ENCODE data around the gene MMEL1.
A peak's percentile ranks its signal among the peaks of the same experiment; 100 is the strongest.

The MMEL1 gene

DNA sequence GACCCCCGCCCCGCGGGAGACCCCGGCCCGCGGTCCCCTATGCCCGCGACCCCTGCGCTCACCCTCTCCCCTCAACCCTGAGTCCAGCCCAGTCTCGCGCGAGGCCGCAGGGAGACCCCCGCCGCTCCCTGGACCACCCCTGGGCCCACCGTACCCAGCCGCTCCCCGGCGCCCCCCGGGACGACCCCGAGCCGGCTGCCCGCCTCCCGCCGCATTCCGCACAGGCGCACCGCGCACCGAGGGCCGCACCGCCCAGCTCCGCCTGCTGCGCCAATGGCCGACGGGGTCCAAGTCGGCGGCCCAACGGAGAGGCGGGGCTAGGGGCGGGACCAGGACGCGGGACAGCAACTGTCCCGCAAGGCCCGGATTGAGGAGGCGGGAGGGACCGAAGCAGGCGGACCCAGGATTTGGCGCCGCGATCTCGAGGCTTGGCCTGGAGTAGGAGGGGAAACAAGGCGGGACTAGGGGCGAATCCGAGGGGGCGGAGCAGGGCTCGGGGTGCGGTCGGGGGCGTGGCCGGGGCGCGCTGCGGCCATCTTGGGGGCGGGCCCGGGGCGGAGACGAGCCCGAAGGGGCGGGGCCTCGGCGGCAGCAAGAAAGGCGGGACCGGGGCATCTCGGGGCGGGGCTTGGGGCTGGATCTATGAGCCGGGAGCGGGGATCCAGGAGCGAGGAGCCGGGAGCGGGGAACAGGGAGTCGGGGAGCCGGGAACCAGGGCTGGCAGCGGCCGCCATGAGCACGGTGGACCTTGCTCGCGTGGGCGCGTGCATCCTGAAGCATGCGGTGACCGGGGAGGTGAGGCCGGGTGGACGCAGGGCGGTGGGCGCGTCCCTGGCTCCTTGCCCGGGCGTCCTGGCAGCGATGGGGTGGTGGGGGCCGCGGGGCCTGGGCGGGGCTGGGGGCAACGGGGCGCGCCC, 46.4 kb downstream of the MMEL1 start, which contains the start of gene PRXL2B:
TSS of gene PRXL2B (plus strand) at position 624 of the 917 bp plus-strand sequence. CDS start at position 733, 109 bp downstream.
- Histone ChIP-seq H3K4me3 (ENCODE audit: low read depth in 1 of 2, low read length in 1 of 2) (peak within 1 kb of the TSS; percentile 86 to 88), H3K4me1 (ENCODE audit: control insufficient read depth in 1 of 2, insufficient read depth in 1 of 2, low read depth in 1 of 2, low read length in 1 of 2) (peaks cover 39 to 40% of the 10 kb centered on the region in 2 experiments), H3K27me3 (peaks cover 40% of the 10 kb centered on the region), H3K9me3 (no peaks in the 10 kb centered on the region), H3K27ac (peak within 1 kb of the TSS; percentile 100), H3K36me3 (no peaks in the 10 kb centered on the region)
- TF ChIP-seq, protein P1, sequence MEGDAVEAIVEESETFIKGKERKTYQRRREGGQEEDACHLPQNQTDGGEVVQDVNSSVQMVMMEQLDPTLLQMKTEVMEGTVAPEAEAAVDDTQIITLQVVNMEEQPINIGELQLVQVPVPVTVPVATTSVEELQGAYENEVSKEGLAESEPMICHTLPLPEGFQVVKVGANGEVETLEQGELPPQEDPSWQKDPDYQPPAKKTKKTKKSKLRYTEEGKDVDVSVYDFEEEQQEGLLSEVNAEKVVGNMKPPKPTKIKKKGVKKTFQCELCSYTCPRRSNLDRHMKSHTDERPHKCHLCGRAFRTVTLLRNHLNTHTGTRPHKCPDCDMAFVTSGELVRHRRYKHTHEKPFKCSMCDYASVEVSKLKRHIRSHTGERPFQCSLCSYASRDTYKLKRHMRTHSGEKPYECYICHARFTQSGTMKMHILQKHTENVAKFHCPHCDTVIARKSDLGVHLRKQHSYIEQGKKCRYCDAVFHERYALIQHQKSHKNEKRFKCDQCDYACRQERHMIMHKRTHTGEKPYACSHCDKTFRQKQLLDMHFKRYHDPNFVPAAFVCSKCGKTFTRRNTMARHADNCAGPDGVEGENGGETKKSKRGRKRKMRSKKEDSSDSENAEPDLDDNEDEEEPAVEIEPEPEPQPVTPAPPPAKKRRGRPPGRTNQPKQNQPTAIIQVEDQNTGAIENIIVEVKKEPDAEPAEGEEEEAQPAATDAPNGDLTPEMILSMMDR (IDR thresholded peaks at IDR 0.05) = no peak

DNA sequence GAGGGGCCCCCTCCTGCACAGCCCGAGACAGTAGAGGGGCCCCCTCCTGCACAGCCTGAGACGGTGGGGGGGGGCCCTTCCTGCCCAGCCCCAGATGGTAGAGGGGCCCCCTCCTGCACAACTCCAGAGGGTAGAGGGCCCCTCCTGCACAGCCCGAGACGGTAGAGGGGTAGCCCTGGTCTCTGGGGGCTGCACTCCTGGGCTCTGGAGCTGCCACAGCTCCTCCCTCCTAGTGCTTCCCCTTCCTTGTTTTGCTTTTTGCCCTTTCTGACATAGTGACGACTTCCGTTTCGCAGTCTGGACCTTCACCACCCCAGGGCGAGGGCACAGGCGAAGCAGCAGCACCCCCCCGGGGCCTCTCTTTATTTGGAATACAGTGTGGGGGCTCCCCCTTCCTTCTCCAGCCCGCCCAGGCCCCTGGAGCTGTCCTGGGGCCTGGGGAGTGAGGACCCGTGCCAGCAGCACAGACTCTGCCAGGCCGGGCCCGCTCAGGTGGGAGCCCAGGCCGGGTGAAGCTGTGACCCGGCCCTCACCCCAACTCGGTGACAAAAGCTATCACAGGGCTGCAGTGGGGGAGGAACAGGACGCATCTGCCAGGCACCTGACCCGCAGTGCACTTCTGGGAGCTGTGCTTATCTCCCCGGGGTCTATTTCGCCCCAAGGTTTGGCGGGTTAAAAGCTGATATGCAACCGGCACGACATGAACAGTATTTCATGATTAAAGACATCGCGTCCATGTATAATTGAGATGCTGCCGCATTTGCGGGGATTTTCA, 47.3 kb downstream of the MMEL1 start:
- peaks cover 48% of the 10 kb centered on the region for H3K27me3 ChIP-seq
- peak overlapping the region; percentile 86 to 88 for H3K4me3 ChIP-seq (ENCODE audit: low read depth in 1 of 2, low read length in 1 of 2)
- H3K9me3 ChIP-seq = no peaks in the 10 kb centered on the region
- H3K27ac ChIP-seq = peak overlapping the region; percentile 100
- no peaks in the 10 kb centered on the region for H3K36me3 ChIP-seq
- TF ChIP-seq, protein P1 (IDR thresholded peaks at IDR 0.05) = peak; percentile 26
- peaks cover 40% of the 10 kb centered on the region in 2 experiments for H3K4me1 ChIP-seq (ENCODE audit: control insufficient read depth in 1 of 2, insufficient read depth in 1 of 2, low read depth in 1 of 2, low read length in 1 of 2)

DNA sequence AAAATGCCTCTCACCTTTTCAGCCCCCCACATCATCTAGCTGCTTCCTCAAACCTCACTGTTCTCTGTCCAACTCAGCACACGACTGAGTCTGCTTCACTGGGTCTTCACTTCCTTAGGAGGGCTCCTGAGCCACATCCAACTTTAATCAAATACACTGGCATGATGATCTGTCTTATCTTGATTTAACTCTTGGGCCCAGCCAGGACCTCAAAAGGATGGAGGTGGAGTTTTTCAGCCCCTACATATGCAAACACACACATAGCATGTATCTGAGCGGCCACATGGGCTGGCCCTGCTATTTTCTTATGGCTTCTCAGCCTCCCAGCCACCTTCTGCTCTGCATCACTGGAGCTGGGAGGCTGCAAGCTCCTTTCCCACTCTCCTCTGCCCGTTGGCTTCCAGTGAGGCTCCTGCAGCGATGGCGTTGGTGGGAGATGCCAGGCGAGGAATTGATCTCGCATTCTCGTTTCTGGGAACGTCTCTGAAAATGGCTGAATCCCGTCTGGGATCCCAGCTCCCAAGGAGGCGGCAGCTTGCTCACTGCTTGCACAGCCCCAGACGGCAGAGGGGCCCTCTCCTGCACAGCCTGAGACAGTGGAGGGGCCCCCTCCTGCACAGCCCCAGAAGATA, 48.0 kb downstream of the MMEL1 start:
- H3K4me3 ChIP-seq (ENCODE audit: low read depth in 1 of 2, low read length in 1 of 2) = peak overlapping the region; percentile 86 to 88
- no peaks in the 10 kb centered on the region for H3K36me3 ChIP-seq
- H3K27me3 ChIP-seq = peaks cover 49% of the 10 kb centered on the region
- peak overlapping the region; percentile 100 for H3K27ac ChIP-seq
- TF ChIP-seq, protein P1 (IDR thresholded peaks at IDR 0.05) = no peak
- peaks cover 40% of the 10 kb centered on the region in 2 experiments for H3K4me1 ChIP-seq (ENCODE audit: control insufficient read depth in 1 of 2, insufficient read depth in 1 of 2, low read depth in 1 of 2, low read length in 1 of 2)
- no peaks in the 10 kb centered on the region for H3K9me3 ChIP-seq

DNA sequence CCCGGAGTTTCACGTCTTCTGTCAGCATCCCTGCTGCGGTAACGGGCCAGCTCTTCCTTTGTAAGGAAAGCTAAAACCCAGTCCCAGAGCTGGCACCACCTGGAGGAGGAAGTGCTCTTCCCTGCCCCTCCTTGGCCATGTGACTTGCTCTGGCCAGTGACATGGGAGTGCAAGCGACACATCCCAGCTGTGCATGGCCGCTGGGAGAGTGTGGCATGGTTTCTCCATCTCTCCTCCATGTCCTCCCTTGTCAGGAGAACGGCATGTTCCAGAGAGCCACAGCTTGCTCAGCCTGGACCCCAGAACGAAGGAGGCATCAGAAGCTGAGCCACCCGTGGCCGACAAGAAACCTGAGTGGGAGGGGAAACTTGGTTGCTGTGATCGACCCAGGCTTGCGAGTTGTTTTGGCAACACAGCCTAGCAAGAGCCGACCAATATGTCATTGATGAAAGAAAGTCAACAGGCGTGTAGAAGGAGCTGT, 48.9 kb downstream of the MMEL1 start:
- peak overlapping the region; percentile 100 for H3K27ac ChIP-seq
- peaks cover 40 to 41% of the 10 kb centered on the region in 2 experiments for H3K4me1 ChIP-seq (ENCODE audit: control insufficient read depth in 1 of 2, insufficient read depth in 1 of 2, low read depth in 1 of 2, low read length in 1 of 2)
- no peaks in the 10 kb centered on the region for H3K36me3 ChIP-seq

More for the DNA sequence above, 48.9 kb downstream of the MMEL1 start:
- peaks cover 47% of the 10 kb centered on the region for H3K27me3 ChIP-seq
- no peak overlapping the region for H3K4me3 ChIP-seq (ENCODE audit: low read depth in 1 of 2, low read length in 1 of 2)
- TF ChIP-seq, protein P1 (IDR thresholded peaks at IDR 0.05) = no peak
- H3K9me3 ChIP-seq = no peaks in the 10 kb centered on the region

Data from neutrophil (primary cell).